GM11168 (cell line): ENCODE results near the gene GLCE.
"Not testable (repeated sequence)": the region's sequence is repeated elsewhere in the genome, so short reads cannot be mapped to it uniquely, and the experiment has no call there.

ENCODE experiments used
- in situ Hi-C: fragments of 300-500 bp; cut with MboI; formaldehyde crosslinking; loops from one replicate; pipeline ENCODE4 v1.12.0; 2022; ENCODE audit warnings: low sequenced_read_pairs; ENCODE audit not compliant: unreplicated experiment

GLCE gene

DNA sequence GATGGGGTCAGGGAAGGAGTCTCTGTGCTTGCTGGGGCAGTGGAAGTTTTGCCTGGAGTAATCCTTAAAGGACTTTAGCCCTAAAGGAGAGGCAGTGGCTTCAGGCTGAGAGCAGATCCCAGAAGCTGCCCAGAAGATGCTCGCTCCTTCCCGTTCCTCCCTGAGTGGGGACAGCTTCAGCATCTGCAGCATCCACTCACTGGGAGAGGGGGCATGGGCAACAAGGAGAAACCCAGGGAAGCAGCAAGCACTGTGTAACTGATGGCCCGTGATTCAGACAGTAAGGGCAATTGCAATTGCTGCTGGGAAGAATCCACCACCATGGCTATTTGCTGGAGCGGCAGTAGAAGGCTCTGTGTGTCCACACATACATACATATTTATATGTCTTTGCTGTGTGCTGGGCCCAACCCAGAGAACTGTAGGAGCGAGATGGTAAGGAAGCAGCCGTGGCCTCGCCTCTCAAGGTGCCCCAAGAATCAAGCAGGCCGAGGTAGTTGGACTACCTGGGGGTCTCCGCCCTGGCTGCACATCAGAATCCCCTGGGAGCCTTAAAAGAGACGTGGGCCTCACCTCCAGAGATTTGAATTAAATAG lies 132.5 kb downstream of the GLCE start:
- in situ Hi-C loops = no loop called here

DNA sequence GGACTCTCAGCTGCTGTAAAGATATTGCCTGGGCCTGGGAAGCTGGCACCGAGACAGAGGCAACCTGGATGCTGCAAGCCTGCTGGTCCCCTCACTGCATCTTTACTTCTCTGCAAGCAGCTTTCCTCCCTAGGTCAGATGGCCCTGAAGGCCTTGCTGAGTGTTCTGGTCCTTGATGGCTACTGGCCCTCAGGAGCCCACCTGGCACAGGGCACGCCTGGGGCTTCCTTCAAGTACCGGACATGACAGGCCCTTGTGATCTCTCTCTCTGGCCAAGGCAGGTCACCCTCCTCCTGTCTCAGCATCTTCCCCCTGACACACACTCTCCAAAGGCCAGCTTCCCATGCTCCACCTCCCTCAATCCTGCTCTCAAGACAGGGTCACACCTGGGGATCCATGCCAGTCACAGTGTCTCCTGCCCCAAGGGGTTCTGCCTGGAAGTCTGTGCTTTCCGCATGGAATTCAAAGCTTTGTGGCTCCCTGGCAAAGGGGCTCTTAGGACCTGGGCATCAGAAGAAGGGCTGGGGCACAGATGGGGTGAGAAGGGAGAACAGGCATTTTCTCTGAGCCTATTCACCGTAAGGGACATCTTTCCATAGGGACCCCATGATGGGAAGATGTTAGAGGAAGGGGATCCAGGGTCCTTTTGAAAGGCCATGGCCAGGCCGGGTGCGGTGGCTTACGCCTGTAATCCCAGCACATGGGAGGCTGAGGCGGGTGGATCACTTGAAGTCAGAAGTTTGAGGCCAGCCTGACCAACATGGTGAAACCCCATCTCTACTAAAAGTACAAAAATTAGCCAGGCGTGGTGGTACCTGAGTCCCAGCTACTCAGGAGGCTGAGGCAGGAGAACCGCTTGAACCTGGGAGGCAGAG lies 133.5 kb downstream of the GLCE start:
- in situ Hi-C loops = no loop called here

GRCh38 chr15:69296606-69297005 lies 136.2 kb downstream of the GLCE start:
- in situ Hi-C loops = no loop called here

- in situ Hi-C loops = no loop called here
Observed at GRCh38 chr15:69297642-69298353, 137.4 kb downstream of the GLCE start.

DNA sequence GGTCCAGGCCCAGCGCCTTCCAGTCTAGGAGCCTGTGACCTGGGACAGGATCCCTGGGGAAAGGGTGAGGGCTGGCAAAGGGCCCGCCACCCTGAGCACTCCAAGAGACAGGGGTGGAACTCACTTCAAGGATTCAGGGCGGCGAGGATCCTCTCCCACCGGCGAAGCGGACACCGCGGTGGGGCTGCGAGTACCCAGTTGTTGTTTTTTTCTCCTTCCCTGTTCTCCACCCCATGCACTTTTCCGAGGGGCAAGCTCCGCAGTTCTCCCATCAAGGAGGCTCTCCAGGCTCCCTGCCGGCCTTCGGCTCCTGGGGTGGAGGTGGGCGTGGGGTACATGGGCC lies 137.9 kb downstream of the GLCE start:
- in situ Hi-C loops = no loop called here

DNA sequence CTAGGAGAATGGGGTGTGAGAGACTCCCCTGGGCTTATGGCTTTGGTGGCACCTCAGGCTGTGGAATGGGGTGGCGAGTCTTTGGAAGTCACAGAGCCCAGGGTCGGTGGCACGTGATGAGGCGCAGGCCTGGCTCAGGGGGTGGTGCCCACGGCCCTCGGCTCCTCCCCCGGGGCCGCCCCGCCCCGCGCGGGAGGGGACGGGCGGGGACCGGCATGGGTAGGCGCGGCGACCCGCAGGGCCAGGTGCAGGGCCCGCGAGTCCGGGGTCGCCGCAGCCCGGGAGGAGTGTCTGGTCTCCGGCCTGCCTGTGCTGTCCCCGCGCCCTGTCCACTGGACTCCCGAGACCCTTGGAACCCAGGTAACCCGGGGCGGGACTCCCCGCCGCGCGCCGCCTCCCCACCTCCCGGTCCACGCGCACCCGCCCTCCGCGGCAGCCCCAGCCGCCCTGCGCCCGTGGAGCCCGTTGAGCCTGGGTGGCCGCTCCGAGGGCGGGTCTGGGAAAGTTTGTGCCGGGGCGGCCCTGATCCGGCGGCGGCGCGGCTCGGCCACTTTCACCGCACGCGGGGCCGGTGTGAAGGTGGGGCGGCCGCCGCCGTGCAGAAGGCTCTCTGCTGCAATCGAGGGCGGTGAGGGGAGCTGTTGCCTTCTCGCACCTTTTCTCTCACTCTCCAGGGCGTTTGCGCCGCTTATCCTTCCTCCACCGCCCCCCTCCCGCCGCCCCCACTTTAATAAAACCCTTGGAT lies 138.4 kb downstream of the GLCE start, which contains the start of gene PAQR5:
Gene PAQR5 (plus strand): TSS at position 216 of the 745 bp plus-strand sequence. CDS start 61,169 bp downstream, outside the sequence.
- in situ Hi-C loops = no loop called here

DNA sequence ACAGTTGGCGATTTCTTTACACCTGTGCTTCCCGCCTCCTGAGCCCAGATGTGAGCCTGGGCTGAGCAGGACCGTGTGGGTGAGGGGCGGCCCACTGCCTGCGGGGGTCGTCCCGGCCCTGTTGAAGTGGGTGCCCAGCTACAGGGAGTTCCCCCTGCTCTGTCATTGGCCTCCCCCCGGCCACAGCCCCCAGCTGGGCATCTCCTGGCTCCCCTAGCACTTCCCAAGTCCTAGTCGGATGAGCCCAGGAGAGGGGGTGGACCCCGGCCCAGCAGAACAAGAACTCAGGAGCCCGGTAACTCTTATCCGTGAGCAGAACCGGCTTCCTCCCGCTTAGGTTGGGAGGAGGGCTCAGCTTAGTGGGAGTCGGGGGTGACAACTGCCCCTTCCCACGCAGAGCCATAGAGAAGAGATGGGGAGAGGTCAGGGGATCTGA lies 139.0 kb downstream of the GLCE start:
- in situ Hi-C loops = no loop called here

GRCh38 chr15:69299943-69300588 lies 139.6 kb downstream of the GLCE start:
- in situ Hi-C loops = no loop called here

DNA sequence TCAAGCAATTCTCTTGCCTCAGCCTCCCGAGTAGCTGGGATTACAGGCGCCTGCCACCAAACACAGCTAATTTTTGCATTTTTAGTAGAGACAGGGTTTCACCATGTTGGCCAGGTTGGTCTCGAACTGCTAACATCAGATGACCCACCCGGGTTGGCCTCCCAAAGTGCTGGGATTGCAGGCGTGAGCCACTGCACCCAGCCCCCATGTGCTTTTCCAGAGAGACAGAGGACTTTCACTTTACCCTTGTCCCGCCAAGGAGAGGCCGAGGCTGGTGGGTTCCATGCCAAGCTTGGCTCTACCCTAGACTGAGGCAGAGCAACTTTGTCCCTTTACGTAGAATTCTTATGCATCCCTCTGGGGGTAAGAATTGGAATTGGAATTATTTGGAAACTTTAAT lies 140.7 kb downstream of the GLCE start:
- in situ Hi-C loops = not testable (repeated sequence)

GRCh38 chr15:69302087-69302486 lies 141.7 kb downstream of the GLCE start:
- in situ Hi-C loops = not testable (repeated sequence)

- in situ Hi-C loops = no loop called here
Observed at GRCh38 chr15:69302929-69303328, 142.5 kb downstream of the GLCE start.

GRCh38 chr15:69303337-69304181 lies 143.1 kb downstream of the GLCE start:
- in situ Hi-C loops = no loop called here

DNA sequence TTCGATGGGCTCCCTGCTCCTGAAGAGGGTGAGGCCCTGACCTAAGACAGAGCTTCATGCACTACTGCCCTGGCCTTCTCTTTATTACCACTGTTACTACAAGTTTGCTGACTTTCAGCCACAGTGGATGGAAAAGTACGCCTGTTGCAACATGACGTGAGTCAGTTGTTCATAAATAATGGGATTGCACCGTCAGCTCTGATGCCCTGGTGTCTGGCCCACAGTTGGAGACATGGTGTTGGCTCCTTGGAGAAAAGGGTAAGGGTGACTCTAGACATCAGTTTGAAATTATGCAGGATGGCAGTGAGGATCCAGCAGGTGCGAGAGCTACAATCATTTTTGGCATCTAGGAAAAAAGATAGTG lies 143.7 kb downstream of the GLCE start:
- in situ Hi-C loops = no loop called here

DNA sequence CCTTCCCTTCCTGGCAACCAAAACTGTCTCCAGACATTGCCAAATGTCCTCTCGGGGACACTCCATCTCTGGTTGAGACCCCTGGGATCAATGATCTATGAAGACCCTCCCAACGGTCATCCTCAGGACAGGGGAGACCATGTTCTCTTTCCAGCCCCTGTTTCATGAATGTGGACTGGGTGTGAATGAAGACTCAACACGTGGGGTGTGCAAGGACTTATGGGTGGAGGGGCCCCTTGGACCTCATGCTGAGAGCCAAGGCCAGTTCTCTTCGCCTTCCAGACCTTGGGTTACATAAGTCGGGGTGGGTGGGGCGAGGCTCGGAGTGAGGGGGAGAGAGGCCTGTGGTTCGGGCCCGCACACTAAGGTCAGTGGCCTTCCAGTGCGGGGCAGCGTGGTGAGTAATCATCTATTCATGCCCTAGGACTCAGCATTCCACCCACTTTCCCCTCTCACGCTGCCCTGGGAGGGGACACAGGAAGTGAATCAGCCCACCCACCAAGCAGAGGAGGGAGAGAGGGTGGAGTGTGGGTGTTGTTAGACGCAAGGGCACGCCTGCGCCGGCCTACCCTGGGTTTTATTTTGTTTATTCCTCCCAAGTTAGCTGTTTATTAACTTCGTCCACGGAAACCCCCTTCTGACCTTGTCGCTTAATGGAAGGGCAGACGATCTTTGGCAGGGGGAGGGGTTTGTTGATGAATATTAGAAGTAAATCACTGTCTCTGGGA lies 144.9 kb downstream of the GLCE start:
- in situ Hi-C loops = no loop called here

GRCh38 chr15:69305933-69306568 lies 145.6 kb downstream of the GLCE start:
- in situ Hi-C loops = no loop called here

DNA sequence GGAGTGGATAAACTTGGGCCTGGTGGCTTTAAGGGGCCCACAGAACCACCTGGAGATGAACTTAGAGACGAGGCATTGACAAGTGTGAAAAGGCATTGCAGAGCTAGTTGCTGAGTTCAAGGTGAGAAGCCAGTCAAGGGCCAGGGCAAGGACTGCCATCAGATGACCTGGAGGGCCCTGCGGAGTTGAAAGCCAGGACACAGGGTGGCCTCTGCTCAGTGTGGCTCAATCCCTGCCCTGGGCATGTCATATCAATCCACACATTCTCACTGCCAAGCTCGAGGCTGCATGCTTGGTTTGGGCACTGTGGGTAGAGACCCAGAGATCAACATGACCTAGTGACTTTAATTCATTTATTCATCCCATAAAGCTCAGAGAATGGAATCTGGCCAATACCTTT lies 147.5 kb downstream of the GLCE start:
- in situ Hi-C loops = no loop called here

- in situ Hi-C loops = no loop called here
Observed at GRCh38 chr15:69308949-69309348, 148.5 kb downstream of the GLCE start.

DNA sequence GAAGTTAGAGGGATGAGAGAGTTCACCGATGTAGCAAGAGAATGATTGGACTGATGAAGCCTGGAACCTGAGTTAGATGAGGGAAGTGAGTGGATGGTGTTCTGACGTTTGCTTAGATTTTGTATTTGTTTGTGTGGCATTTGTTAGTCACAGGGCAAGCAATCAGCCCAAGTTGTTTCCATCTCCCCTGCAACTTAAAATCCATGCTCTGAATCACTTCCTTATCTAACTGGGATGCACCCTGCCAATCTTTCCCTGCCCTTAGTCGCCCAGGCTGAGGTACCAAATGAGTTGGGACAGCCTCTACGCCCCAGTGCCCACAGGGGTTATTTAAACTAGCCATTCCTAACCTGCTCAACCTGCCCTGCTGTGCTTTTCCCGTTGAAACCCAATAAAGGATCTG lies 150.9 kb downstream of the GLCE start:
- in situ Hi-C loops = no loop called here
